ENCODE data around the gene NDC80.
"Not testable (repeated sequence)": the region's sequence is repeated elsewhere in the genome, so short reads cannot be mapped to it uniquely, and the experiment has no call there.

NDC80 gene

GRCh38 chr18:2571200-2572170, at the start of gene NDC80, which contains the start of gene METTL4:
Gene NDC80 (plus strand): TSS chr18:2571557. CDS start chr18:2572986, 1,429 bp downstream.
Gene METTL4 (minus strand): TSS chr18:2571505. CDS start chr18:2567216, 4,289 bp downstream.
- DNase-seq: peak; percentile 94

DNA sequence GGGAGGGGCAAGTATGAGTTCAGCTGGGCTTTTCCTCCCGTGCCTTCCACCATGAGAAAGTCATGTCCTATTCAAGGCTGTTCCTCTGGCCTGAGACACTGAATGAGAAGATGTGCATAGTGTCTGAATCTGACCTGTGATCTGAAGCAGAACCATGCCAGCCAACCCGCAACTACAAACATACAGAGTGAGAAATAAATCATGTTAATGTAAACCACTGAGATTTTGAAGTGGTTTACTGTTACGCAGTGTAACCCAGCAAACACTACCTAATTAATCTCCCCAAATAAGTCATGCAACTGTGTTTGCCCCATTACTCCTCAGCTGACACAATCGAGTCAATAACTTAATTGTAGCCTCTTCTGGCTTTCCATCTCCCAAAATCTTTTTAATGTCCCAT, 49.2 kb upstream of the NDC80 start:
- no peak for DNase-seq

DNA sequence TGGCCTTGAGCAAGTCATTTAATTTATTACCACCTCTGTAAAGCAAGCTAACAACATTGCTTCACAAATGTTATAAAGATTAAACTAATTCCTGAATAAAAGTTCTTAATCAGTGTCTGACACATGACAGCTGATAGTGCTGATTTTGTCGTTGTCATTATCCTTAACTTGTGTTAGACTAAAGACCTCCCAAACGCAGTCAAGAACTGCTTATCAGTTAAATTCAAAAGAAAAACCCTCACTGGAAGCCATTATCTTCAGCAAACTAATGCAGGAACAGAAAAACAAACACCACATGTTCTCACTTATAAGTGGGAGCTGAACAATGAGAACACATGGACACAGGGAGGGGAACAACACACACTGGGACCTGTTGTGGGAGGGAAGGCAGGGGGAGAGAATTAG, 46.6 kb upstream of the NDC80 start:
- not testable (repeated sequence) for DNase-seq

GRCh38 chr18:2526329-2526728, 45.0 kb upstream of the NDC80 start:
- no peak for DNase-seq

DNA sequence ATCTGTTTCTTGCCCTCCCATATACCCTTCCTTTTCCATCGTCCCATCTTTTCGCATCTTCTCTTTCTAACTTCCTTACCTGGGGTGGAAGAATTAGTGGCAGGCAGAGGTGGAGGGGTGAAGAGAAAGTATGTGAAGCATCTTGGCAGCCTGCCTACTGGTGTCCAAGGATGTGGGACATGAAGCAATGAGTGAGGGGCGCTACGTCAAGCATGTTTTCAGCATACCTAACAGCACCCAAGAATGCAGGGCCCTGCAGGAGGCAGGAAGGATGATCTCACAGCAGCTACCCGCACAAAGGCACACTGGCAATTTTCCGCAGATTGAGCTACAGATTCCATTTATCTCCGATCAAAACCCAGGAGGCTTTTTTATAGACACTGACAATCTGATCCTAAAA, 42.2 kb upstream of the NDC80 start:
- DNase-seq: peak; percentile 59

- DNase-seq: no peak
Measured at GRCh38 chr18:2531751-2532150, 39.6 kb upstream of the NDC80 start.

GRCh38 chr18:2532797-2533196, 38.6 kb upstream of the NDC80 start:
- DNase-seq: no peak

DNA sequence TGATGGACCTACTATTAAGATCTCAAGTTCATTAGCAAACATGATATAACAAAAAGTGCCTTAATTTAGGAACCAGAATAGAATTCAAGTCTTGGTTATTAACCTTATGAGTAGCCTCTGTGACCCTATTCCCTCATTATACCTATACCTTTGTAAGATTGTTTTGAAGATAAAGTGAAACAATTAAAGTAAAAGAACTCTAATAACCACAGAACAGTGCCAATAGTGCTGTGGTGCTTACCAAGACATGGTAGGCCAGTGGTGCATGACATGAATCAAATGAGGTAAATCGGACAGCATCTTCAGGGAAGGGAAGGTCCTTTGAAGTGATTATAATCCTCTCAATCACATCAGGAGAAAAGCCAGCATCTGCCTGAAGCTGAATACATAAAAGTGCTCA, 36.5 kb upstream of the NDC80 start:
- no peak for DNase-seq

- DNase-seq: no peak
Measured at GRCh38 chr18:2535419-2535910, 35.9 kb upstream of the NDC80 start.

DNA sequence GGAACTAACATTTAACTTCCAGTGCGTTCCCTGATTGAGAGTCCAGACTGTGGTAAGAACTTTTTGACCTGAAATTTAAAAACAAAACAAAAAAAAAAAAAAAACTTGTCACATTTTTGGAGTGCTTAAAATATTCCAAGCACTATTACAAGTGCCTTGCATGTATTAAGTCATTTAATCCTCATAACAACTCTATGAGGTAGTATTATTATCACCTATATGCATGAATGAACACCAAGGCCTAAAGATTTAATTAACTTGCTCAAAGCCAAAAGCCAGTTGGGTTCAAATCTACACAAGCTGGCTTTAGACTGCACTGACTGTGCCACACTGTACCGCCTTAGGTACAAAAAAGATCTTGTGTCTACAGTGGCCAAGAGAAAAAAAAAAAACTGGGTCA, 35.3 kb upstream of the NDC80 start:
- no peak for DNase-seq

- DNase-seq: no peak
Measured at GRCh38 chr18:2536493-2536892, 34.9 kb upstream of the NDC80 start.

- no peak for DNase-seq
Measured at GRCh38 chr18:2537296-2537695, 34.1 kb upstream of the NDC80 start.

DNA sequence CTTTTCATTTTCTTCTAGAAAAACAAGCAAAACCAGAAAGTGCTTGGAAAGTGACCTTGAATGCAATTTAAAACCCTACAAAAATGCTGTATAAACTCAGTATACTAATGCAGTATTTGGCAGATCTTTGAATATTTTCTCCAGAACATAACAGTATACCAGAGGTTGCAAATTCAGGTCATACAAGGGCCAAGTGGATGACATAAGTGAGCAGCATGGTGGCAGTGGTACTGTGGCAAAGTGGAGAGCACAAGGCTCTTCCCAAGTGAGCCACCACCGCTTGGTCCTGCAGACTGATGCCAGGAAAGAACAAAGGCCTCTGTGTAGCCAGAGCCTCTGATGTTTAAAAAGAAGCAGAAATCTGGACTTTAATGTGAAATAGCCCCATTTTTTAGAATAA, 33.1 kb upstream of the NDC80 start:
- no peak for DNase-seq

DNA sequence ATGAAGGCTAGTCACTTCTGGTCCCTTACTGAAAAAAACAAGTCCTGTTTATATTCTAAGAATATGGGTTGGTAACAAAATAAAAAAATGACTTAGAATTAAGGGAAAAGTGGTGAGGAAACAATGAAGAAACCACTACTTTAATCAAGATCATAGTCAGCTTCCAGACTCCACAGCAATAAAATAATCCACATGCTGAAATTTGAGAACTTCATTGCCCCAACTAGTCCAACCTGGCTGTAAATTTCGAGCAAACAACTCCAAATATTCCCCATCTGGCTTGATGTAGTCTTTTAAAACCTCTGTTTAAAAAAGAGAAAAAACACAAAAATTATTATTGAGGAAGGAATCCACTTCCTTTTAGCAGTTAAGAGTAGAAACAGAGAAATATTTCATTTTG, 32.5 kb upstream of the NDC80 start:
- no peak for DNase-seq

DNA sequence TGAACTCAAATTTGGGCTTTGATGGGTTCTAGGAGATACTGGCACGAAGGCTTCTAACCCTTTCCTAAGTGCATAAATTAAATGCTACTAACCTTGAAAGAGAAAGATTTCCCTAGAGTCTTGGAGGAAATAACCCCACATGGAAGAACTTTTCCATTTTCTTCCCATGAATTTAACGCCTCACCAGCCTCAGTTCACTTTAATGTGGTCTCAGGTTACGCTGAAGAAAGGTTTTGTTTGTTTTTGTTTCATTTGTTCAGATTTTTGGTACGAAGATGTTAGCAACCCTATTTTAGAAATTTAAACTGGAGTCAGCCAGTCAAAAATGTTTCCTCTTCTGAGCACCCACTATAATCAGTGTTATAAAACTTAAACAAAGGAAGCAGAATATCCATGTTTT, 30.8 kb upstream of the NDC80 start:
- no peak for DNase-seq

DNA sequence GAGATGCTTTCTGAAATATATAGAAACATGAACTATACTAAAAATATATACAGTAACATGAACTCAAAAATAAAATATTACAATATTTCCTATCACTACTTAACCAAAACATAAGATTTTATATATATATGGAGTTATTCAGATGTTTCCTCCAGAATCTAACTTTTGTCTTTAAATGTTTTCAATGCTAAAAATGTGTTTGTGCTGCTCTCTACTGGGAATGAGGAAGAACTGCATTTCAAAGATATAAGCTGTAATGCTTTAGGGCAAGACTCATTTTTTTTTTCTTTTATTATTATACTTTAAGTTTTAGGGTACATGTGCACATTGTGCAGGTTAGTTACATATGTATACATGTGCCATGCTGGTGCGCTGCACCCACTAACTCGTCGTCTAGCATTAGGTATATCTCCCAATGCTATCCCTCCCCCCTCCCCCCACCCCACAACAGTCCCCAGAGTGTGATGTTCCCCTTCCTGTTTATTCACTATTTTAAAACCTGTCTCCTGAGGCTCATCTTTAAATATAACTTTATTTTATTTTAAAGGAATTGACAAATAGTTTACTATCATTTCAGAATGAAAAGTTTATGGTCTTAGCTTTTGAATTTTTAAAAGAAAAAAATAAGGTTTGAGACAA, 29.3 kb upstream of the NDC80 start:
- DNase-seq: not testable (repeated sequence)

- no peak for DNase-seq
Measured at GRCh38 chr18:2545155-2545554, 26.2 kb upstream of the NDC80 start.

DNA sequence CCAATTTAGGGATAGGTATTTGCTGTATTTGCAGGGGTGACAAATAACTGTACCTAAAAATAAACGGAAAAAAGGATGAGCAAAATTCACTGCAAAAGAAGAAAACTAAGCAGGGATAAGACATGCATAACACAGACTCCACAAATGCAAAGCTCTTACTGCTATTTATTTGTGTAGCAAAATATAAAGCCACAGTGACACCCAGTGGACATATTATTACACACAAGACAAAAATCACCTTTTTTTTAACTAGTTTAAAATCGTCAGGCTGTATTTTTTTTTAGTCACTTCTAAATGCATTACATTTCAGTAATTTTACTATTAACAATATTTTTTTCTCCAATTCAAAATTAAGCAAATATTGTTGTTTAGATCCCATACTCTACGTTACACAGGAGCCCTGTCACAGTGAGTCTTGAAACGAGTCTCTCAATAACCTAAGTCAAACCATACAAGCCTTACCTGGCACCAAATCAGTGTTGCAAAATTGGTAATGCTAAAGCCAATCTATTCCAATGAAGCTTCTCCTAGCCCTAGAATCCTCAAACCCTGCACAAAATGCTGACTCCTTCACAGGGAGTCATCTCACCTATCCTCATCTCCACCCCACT, 23.8 kb upstream of the NDC80 start:
- no peak for DNase-seq

GRCh38 chr18:2549462-2549861, 21.9 kb upstream of the NDC80 start:
- DNase-seq: no peak

GRCh38 chr18:2551425-2551824, 19.9 kb upstream of the NDC80 start:
- DNase-seq: no peak

DNA sequence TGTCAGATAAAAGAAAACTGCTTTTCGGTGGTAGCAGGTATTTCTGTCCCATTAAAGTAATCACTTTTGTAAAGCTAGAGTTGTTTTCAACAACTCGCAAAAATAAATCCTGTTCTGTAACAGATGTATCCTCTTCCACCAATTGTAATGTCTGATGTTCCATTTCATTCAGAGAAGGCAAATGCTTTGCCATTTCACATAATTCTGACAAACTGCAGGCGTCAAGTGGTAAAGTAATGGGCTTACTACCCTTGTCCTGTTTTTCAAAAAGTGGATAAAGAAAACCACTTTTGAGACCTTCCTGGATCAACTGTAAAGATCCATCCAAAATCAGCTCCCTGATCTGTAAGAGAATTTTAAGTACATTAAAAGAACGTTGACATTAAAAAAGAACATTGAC, 16.7 kb upstream of the NDC80 start:
- DNase-seq: no peak

GRCh38 chr18:2555895-2556294, 15.5 kb upstream of the NDC80 start:
- no peak for DNase-seq

- DNase-seq: no peak
Measured at GRCh38 chr18:2557536-2557935, 13.8 kb upstream of the NDC80 start.

GRCh38 chr18:2559249-2559648, 12.1 kb upstream of the NDC80 start:
- no peak for DNase-seq

All from islet precursor cell (in vitro differentiated cells).